Measurements from ENCODE around the gene DLG2.

The DLG2 gene

GRCh38 chr11:84962018-84962417, 665.1 kb downstream of the DLG2 start:
- no peak for DNase-seq

GRCh38 chr11:84958295-84958694, 668.8 kb downstream of the DLG2 start:
- DNase-seq = no peak

- no peak for DNase-seq
Measured at GRCh38 chr11:84950569-84951270, 676.4 kb downstream of the DLG2 start.

GRCh38 chr11:84947970-84948580, 679.1 kb downstream of the DLG2 start:
- no peak for DNase-seq

DNA sequence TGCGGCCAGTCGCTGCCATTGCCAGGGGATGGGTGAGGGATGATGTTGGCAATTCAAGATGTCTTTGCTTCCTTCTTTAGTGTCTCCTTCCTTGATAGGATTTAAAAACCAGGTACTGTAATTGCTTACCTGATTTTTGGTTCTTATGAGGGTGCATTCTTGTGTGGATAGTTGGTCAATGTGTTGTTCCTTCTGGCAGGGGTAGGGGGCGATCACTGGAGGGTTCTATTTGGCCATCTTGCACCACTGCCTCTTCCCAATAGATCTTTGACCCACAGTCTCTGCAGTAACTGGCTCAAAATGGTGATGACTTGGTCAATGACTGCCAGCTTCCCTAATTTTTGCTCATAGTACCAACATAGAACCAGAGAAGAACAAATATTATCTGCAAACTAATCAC, 680.1 kb downstream of the DLG2 start:
- DNase-seq = no peak

GRCh38 chr11:84930863-84931262, 696.3 kb downstream of the DLG2 start:
- DNase-seq = no peak

- no peak for DNase-seq
Measured at GRCh38 chr11:84929738-84930137, 697.4 kb downstream of the DLG2 start.

- DNase-seq = no peak
Measured at GRCh38 chr11:84924154-84924692, 702.9 kb downstream of the DLG2 start.

DNA sequence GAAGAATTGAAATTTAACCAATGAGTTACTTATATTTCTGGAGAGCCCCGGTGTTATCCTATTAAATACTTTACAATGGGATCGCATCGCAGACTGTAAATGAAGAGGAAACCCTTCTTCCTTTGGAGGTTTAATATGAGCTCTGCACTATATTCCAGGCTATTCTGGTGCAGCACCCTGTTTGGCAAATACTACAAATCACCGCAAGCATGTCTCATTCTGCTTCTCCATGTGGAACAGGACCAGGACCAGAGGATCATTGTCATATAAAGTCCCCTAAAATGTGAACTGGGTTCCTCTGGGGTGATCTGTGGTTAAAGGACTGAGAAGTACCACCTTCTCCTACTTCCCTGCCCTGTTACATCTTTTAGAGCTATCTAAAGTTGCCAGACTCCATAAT, 703.7 kb downstream of the DLG2 start:
- no peak for DNase-seq

DNA sequence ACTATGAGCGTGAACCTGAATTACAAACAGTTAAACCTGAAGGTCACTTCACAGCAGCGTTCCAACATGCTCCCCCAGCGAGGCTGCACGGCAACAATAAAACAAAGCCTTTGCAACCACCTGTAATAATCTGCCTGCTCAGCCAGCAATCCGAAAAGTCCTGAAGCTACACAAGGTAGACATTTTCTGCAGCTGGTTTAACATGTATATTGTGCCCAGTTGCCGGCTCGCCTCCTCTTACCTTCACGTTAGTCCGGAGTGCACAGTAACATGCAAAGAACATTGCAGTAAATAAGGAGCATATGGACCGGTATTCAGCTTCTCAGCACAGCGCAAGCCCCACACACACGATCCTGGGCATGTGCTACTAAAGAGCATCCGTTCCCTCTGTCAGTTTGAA, 704.3 kb downstream of the DLG2 start:
- DNase-seq = no peak

DNA sequence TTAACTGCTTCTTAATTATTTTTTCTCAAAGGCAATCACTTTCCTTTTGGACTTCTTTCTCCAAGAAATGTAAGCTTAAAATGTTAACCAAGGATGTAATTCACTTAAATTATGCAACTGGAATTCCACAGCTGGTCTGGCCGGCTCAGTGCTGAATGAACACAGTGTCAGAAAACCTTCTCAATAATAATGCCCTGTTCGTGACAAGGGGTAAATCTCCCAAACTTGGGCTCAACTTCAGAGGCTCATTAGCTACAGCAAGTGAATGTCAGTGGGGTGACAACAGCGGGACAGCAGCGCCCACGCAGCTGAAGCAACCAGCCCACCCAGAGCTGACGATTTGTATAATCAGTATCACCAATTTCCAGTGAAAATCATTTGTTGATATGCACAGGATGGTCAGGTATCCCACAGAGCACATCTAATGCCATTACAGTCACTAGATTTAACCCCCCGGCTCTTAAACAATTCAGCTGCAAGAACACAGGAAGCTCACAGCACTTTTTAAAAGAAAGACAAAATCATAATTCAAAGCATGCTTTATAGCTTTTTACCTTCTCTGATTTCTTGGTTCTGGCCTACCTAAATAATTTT, 704.8 kb downstream of the DLG2 start:
- DNase-seq = no peak

- no peak for DNase-seq
Measured at GRCh38 chr11:84914511-84914910, 712.6 kb downstream of the DLG2 start.

DNA sequence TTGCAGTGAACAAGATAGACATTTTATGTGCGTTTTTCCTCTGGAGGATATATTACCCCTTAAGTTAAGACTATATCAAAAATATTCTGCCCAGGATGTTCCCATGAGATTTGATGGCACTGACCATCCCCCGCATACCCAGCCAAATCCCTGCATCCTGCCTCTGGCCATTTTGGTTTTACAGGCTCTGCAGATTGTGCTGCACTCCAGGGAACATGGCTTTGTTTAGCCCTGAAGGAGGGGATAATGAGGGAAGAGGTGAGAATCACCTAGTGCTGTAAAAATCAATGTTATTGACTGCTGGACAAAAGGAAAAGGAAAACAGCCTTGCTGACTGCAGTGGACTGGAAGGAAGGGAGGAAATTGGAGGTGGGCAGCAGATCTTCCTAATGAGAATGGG, 717.4 kb downstream of the DLG2 start:
- no peak for DNase-seq

GRCh38 chr11:84906995-84907394, 720.1 kb downstream of the DLG2 start:
- no peak for DNase-seq

DNA sequence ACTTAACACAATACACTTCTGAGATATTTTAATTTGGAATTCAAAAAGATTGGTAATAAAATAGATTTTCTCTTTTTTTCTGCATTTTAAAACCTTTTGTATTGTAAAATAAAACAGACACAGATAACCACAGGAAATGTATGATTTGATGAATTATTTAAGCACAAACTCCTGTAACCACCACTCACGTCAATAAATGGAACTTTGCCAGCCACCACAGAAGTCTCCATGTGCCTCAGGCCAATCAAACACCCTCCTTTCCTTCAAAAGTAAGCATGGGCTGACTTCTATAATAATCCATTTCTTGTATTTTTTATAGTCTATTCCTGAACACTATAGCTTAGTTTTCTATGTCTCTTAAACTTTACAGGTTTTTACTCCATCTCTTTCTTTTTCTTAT, 721.7 kb downstream of the DLG2 start:
- no peak for DNase-seq

GRCh38 chr11:84902445-84902844, 724.7 kb downstream of the DLG2 start:
- no peak for DNase-seq

DNA sequence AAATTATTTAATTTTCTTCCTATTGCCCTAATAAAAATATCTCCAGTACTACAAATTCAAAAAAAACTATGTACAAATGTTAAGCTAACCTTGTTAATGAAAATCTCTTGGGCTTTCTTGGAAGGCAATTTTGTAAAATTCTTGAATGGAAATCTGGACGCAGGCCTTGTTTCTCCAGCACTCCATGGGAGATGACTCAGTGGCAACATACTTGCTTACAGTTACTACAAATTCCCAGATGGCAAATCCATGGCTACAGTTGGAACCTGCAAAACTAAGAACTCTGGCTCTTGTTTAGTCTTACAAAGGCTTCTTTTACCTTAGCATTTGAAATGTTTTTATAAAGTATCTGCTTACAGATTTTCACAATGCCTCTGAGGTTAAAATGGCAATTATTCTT, 725.2 kb downstream of the DLG2 start:
- no peak for DNase-seq

GRCh38 chr11:84899740-84900139, 727.4 kb downstream of the DLG2 start:
- DNase-seq = no peak

GRCh38 chr11:84899134-84899533, 728.0 kb downstream of the DLG2 start:
- DNase-seq = no peak

DNA sequence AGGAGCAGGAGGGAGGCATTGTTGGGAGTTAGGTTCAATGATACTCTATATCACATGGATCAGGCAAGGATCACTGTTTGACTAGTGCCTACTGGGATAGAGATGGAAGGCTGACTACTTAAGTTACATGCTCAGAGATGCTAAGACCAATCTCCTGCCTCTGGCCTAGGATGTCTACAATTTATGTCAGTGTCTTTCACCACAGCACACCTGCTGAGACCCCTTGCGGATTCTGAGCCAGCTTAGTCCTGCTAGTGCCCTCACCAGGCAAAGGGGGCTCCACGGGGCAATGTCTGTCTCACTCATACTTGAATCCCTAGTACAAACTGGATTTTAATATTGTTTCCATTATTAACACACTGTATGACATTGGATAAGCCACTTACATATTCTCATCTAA, 732.5 kb downstream of the DLG2 start:
- DNase-seq = no peak

- DNase-seq = no peak
Measured at GRCh38 chr11:84890676-84891075, 736.5 kb downstream of the DLG2 start.

- no peak for DNase-seq
Measured at GRCh38 chr11:84889556-84889955, 737.6 kb downstream of the DLG2 start.

DNA sequence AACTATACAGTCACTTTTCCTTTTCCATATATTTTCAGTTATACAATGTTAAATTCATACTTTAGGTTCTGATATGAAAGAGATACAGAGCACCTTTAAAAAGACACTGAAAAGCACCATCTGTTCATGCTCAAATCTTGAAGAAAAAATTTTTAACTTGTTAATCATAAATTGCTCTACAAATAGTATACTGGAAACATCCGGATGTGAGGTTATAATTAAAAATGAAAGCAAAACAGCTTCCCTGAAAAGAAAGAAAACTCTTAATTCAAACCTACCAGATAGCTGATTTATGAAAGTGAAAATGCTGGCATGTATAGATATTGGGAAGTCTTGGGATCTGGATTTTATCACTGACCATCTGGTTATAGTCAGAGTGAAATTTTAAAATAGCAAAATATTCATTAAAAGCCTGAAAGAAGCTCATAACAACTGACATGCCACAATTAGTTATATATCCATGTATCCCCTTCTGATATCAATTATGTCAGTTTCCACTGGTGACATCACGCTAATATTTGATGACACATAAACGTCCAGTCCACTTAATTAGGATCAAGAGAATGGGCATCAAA, 740.0 kb downstream of the DLG2 start:
- DNase-seq = no peak

- DNase-seq = no peak
Measured at GRCh38 chr11:84886344-84886743, 740.8 kb downstream of the DLG2 start.

All from stimulated activated CD4-positive, alpha-beta T cell treated with anti-CD3 and anti-CD28 coated beads, Interleukin-12 subunit alpha, Interleukin-12 subunit beta, amount 100 ng/mL, for 4 hours (primary cell).